Measurements from ENCODE around the gene MYL5. TPM values are rescaled to one million over a fixed set of nuclear protein-coding genes. Genes with fewer than 3 reads are reported as not detected.
"Not testable (repeated sequence)": the region's sequence is repeated elsewhere in the genome, so short reads cannot be mapped to it uniquely, and the experiment has no call there.

MYL5 gene
- total and polyA plus RNA-seq, 4 donors = 2.4 to 5.0 (median 4.7) TPM

DNA sequence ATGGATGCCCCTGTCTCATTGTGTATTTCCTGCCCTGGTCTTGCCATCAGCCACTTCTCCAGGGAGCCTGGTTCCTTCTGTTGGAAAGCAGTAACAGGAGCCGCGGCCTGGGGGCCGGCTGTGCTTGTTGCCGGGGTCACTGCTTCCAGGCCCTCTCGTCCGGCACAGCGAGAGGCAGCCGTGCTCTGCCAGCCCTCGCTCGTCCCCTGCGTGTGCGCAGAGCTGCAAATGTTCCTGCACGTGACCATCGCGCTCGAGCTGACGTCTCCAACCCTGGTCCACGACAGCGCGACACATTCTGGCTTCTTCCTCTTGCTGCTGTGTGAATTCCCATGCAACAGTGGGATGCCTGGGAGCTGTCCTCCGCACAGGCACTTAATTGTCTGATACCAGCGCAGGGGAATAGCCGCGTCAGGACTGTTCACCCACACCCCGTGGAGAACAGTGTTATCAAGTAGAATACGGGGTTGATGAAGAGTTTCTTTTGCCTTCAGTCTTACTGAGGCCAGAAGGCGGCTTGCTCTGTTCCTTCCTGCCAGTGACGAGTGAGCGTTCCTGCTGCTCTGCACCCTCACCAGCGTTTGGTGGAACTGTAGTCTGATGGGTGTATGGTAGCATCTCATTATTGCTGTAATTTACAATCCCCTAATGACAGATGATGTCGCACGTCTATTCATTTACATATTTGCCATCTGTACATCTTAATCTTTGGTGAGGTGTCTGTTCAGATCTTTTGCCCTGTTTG is 36.6 kb upstream of the MYL5 start:
- 73% methylated on average over 32 of the region's 32 CpGs for WGBS
- no peak for TF ChIP-seq EGR1 (IDR thresholded peaks at IDR 0.05; ENCODE audit: low read depth in 2 of 2)
- TF ChIP-seq HNF4A (conservative IDR thresholded peaks at IDR 0.05) = no peak
- TF ChIP-seq FOXA1 (IDR thresholded peaks at IDR 0.05) = no peak
- TF ChIP-seq HNF4G (IDR thresholded peaks at IDR 0.05) = no peak
- no peak for TF ChIP-seq RXRA (IDR thresholded peaks at IDR 0.05)
- TF ChIP-seq SP1 (IDR thresholded peaks at IDR 0.05) = no peak
- H3K9me3 ChIP-seq (ENCODE audit: control insufficient read depth in 4 of 4, low read length in 3 of 4) = peaks cover 0 to 6% (median under 1%) of the 10 kb centered on the region in 4 donors
- DNase-seq (ENCODE audit: low spot score) = no peak
- H3K36me3 ChIP-seq (ENCODE audit: control insufficient read depth in 4 of 4, insufficient read depth in 3 of 4, low read depth in 1 of 4, low read length in 3 of 4) = no peaks in the 10 kb centered on the region
- H3K27ac ChIP-seq (ENCODE audit: low read depth in 1 of 2, low read length in 2 of 2) = no peak overlapping the region
- H3K4me3 ChIP-seq (ENCODE audit: low read depth in 1 of 3, low read length in 3 of 3) = no peak overlapping the region
- no peaks in the 10 kb centered on the region for H3K4me1 ChIP-seq (ENCODE audit: control insufficient read depth in 4 of 4, insufficient read depth in 4 of 4, low read length in 3 of 4)
- H3K27me3 ChIP-seq (ENCODE audit: control insufficient read depth in 4 of 4, insufficient read depth in 4 of 4, low read length in 3 of 4) = peaks cover 0 to 4% (median 0%) of the 10 kb centered on the region in 4 donors
- no peak overlapping the region for H3K9ac ChIP-seq (ENCODE audit: low read depth in 1 of 2, low read length in 2 of 2)

DNA sequence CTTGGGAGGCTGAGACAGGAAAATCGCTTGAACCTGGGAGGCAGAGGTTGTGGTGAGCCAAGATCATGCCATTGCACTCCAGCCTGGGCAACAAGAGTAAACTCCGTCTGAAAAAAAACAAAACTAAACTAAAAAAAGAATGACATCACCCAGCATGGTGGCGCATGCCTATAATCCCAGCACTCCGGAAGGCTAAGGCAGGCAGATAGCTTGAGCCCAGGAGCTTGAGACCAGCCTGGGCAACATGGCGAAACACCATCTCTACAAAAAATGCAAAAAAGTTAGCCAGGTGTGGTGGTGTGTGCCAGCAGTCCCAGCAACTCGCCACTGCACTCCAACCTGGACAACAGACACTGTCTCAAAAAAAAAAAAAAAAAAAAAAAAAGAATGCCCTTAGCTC is 32.0 kb upstream of the MYL5 start:
- not testable (repeated sequence) for H3K9me3 ChIP-seq (ENCODE audit: control insufficient read depth in 4 of 4, low read length in 3 of 4); H3K27ac ChIP-seq (ENCODE audit: low read depth in 1 of 2, low read length in 2 of 2); H3K4me1 ChIP-seq (ENCODE audit: control insufficient read depth in 4 of 4, insufficient read depth in 4 of 4, low read length in 3 of 4); H3K4me3 ChIP-seq (ENCODE audit: low read depth in 1 of 3, low read length in 3 of 3); DNase-seq (ENCODE audit: low spot score); H3K27me3 ChIP-seq (ENCODE audit: control insufficient read depth in 4 of 4, insufficient read depth in 4 of 4, low read length in 3 of 4); H3K36me3 ChIP-seq (ENCODE audit: control insufficient read depth in 4 of 4, insufficient read depth in 3 of 4, low read depth in 1 of 4, low read length in 3 of 4); H3K9ac ChIP-seq (ENCODE audit: low read depth in 1 of 2, low read length in 2 of 2)
- 85% methylated on average over 6 of the region's 6 CpGs for WGBS

DNA sequence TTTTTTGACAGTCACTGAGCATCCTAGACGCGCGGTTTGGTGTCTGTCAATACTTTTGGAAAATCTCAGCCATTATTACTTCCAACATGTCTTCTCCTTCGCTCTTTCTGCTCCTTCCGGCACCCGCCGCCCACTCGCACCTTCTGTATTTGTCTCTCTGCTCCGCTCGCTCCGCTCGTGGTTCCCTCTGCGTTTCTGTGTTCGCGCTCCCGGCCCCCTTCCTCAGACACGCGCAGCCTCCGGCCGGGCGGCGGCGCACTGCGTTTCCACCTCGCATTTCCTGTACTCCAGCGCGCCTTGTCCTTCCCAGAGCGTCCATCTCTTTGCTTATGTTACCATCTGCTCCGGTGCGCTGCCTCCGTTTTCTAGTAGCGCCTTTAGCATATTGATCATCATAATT is 27.9 kb upstream of the MYL5 start:
- H3K9ac ChIP-seq (ENCODE audit: low read depth in 1 of 2, low read length in 2 of 2) = no peak overlapping the region
- no peak overlapping the region for H3K27ac ChIP-seq (ENCODE audit: low read depth in 1 of 2, low read length in 2 of 2)
- no peak for TF ChIP-seq HNF4A (conservative IDR thresholded peaks at IDR 0.05)
- H3K36me3 ChIP-seq (ENCODE audit: control insufficient read depth in 4 of 4, insufficient read depth in 3 of 4, low read depth in 1 of 4, low read length in 3 of 4) = no peaks in the 10 kb centered on the region
- H3K9me3 ChIP-seq (ENCODE audit: control insufficient read depth in 4 of 4, low read length in 3 of 4) = peaks cover 0 to 4% (median under 1%) of the 10 kb centered on the region in 4 donors
- H3K27me3 ChIP-seq (ENCODE audit: control insufficient read depth in 4 of 4, insufficient read depth in 4 of 4, low read length in 3 of 4) = peaks cover 0 to 5% (median 2%) of the 10 kb centered on the region in 4 donors
- H3K4me3 ChIP-seq (ENCODE audit: low read depth in 1 of 3, low read length in 3 of 3) = no peak overlapping the region
- WGBS = 84% methylated on average over 32 of the region's 32 CpGs
- no peak for DNase-seq (ENCODE audit: low spot score)
- no peaks in the 10 kb centered on the region for H3K4me1 ChIP-seq (ENCODE audit: control insufficient read depth in 4 of 4, insufficient read depth in 4 of 4, low read length in 3 of 4)

DNA sequence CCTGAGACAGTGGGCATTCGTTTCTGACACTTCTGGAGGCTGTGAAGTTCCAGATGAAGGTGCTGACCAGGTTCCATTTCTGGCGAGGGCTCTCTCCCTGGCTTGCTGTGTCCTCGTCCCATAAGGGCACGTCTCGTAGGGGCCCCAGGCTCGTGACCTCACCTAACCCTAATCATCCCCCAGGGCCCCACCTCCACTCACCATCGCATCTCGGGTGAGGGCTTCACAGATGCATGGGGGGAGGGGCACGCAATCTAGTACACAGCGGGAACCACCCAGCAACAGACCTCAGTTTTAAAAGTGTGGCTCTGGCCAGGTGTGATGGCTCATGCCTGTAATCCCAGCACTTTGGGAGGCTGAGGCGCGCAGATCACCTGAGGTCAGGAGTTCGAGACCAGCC is 26.9 kb upstream of the MYL5 start:
- Histone ChIP-seq H3K27me3 (ENCODE audit: control insufficient read depth in 4 of 4, insufficient read depth in 4 of 4, low read length in 3 of 4) (peaks cover 0 to 5% (median 2%) of the 10 kb centered on the region in 4 donors), H3K4me1 (ENCODE audit: control insufficient read depth in 4 of 4, insufficient read depth in 4 of 4, low read length in 3 of 4) (no peaks in the 10 kb centered on the region), H3K36me3 (ENCODE audit: control insufficient read depth in 4 of 4, insufficient read depth in 3 of 4, low read depth in 1 of 4, low read length in 3 of 4) (no peaks in the 10 kb centered on the region), H3K9me3 (ENCODE audit: control insufficient read depth in 4 of 4, low read length in 3 of 4) (peaks cover 0 to 1% (median 0%) of the 10 kb centered on the region in 4 donors), H3K4me3 (ENCODE audit: low read depth in 1 of 3, low read length in 3 of 3) (no peak overlapping the region), H3K9ac (ENCODE audit: low read depth in 1 of 2, low read length in 2 of 2) (no peak overlapping the region), H3K27ac (ENCODE audit: low read depth in 1 of 2, low read length in 2 of 2) (no peak overlapping the region)
- DNase-seq (ENCODE audit: low spot score) = no peak
- WGBS = 71% methylated on average over 13 of the region's 13 CpGs
- TF ChIP-seq YY1 (IDR thresholded peaks at IDR 0.05) (no peak), EGR1 (IDR thresholded peaks at IDR 0.05; ENCODE audit: low read depth in 2 of 2) (no peak)

DNA sequence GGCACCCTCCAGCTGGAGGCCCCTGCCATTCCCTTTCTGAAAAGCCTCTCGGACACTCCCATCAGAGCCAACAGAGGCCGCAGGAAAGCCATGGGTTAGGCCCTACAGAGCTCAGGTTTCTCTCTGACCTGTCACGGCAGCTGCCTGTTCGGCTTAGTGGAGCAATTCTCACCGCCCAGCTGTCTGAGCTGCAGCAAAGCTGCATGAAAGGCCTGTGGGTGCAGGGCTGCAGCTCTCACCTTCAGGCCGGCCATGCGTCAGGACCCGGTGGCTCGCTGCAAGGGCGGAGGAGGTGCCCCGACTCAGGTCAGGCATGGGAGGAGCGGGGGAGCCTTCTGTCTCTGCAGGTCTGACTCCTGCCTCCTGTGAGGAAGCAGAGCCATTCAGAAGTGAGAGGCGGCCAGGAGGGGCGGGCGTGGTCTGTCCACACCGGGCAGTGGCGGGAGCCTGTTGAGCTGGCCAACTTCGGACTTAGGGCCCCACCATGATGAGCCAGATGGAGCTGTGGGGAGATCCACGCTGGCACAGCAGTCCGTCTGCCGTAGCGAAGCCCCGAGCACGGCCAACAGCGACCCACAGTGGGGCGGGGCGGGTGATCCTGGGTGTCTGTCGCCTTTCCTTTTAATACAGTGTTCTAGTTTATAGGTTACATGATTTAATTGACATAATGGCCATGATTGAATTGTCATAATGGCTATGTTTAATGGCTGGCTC is 25.6 kb upstream of the MYL5 start:
- no peak for DNase-seq (ENCODE audit: low spot score)
- TF ChIP-seq FOXA2 (IDR thresholded peaks at IDR 0.05) (no peak), YY1 (IDR thresholded peaks at IDR 0.05) (no peak), RXRA (IDR thresholded peaks at IDR 0.05) (no peak), HNF4A (conservative IDR thresholded peaks at IDR 0.05) (no peak), RAD21 (IDR thresholded peaks at IDR 0.05) (no peak)
- TF ChIP-seq, protein P1, sequence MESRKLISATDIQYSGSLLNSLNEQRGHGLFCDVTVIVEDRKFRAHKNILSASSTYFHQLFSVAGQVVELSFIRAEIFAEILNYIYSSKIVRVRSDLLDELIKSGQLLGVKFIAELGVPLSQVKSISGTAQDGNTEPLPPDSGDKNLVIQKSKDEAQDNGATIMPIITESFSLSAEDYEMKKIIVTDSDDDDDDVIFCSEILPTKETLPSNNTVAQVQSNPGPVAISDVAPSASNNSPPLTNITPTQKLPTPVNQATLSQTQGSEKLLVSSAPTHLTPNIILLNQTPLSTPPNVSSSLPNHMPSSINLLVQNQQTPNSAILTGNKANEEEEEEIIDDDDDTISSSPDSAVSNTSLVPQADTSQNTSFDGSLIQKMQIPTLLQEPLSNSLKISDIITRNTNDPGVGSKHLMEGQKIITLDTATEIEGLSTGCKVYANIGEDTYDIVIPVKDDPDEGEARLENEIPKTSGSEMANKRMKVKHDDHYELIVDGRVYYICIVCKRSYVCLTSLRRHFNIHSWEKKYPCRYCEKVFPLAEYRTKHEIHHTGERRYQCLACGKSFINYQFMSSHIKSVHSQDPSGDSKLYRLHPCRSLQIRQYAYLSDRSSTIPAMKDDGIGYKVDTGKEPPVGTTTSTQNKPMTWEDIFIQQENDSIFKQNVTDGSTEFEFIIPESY (IDR thresholded peaks at IDR 0.05) = no peak
- TF ChIP-seq, protein P2, sequence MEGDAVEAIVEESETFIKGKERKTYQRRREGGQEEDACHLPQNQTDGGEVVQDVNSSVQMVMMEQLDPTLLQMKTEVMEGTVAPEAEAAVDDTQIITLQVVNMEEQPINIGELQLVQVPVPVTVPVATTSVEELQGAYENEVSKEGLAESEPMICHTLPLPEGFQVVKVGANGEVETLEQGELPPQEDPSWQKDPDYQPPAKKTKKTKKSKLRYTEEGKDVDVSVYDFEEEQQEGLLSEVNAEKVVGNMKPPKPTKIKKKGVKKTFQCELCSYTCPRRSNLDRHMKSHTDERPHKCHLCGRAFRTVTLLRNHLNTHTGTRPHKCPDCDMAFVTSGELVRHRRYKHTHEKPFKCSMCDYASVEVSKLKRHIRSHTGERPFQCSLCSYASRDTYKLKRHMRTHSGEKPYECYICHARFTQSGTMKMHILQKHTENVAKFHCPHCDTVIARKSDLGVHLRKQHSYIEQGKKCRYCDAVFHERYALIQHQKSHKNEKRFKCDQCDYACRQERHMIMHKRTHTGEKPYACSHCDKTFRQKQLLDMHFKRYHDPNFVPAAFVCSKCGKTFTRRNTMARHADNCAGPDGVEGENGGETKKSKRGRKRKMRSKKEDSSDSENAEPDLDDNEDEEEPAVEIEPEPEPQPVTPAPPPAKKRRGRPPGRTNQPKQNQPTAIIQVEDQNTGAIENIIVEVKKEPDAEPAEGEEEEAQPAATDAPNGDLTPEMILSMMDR (IDR thresholded peaks at IDR 0.05; ENCODE audit: low read depth, low read length, missing input control) = no peak

More for the DNA sequence above, 25.6 kb upstream of the MYL5 start:
- H3K4me3 ChIP-seq (ENCODE audit: low read depth in 1 of 3, low read length in 3 of 3) = no peak overlapping the region
- H3K36me3 ChIP-seq (ENCODE audit: control insufficient read depth in 4 of 4, insufficient read depth in 3 of 4, low read depth in 1 of 4, low read length in 3 of 4) = no peaks in the 10 kb centered on the region
- H3K27me3 ChIP-seq (ENCODE audit: control insufficient read depth in 4 of 4, insufficient read depth in 4 of 4, low read length in 3 of 4) = peaks cover 0 to 5% (median 2%) of the 10 kb centered on the region in 4 donors
- peaks cover 0 to 1% (median 0%) of the 10 kb centered on the region in 4 donors for H3K9me3 ChIP-seq (ENCODE audit: control insufficient read depth in 4 of 4, low read length in 3 of 4)
- H3K4me1 ChIP-seq (ENCODE audit: control insufficient read depth in 4 of 4, insufficient read depth in 4 of 4, low read length in 3 of 4) = no peaks in the 10 kb centered on the region
- WGBS = 73% methylated on average over 28 of the region's 28 CpGs
- no peak overlapping the region for H3K27ac ChIP-seq (ENCODE audit: low read depth in 1 of 2, low read length in 2 of 2)
- no peak overlapping the region for H3K9ac ChIP-seq (ENCODE audit: low read depth in 1 of 2, low read length in 2 of 2)

All from liver (tissue), 9 donors.